Heart left ventricle (tissue), 16 donors: ENCODE data around the gene TMEM41A. TPM values are rescaled to one million over a fixed set of nuclear protein-coding genes. Genes with fewer than 3 reads are reported as not detected.

Experiments
- ATAC-seq, 4 donors: fragments of 200-7000 bp; cut with Tn5 transposase; one replicate each; pipeline ENCODE4 v1.9.1; 2020 to 2022; ENCODE audit warnings: moderate library complexity in 4 of 4, mild to moderate bottlenecking in 3 of 4, moderate number of reproducible peaks in 1 of 4
- DNase-seq, 5 donors: peaks; one replicate each; pipeline ENCODE4 v3.0.0-alpha.2; 2020
- H3K27ac ChIP-seq, 12 donors: fragments of 200-600 bp; sonication (generic) in 4 of 12; one replicate each; pipeline versions ENCODE4 v1.5.0 to v1.8.0; 2016 to 2022; ENCODE audit warnings: mild to moderate bottlenecking in 2 of 12
- H3K27me3 ChIP-seq, 9 donors: fragments of 200-600 bp; sonication (generic) in 2 of 9; one replicate each; pipeline versions ENCODE4 v1.5.1 to v1.8.0; 2016 to 2022; ENCODE audit warnings: mild to moderate bottlenecking in 3 of 9
- H3K36me3 ChIP-seq, 9 donors: fragments of 200-600 bp; sonication (generic) in 2 of 9; one replicate each; pipeline versions ENCODE4 v1.5.0 to v1.8.0; 2018 to 2022; ENCODE audit warnings: mild to moderate bottlenecking in 2 of 9
- H3K4me1 ChIP-seq, 12 donors: fragments of 200-600 bp; sonication (generic) in 4 of 12; one replicate each; pipeline versions ENCODE4 v1.5.0 to v1.8.0; 2016 to 2022; ENCODE audit warnings: mild to moderate bottlenecking in 3 of 12
- H3K4me3 ChIP-seq, 12 donors: fragments of 200-600 bp; sonication (generic) in 4 of 12; one replicate each; pipeline versions ENCODE4 v1.5.0 to v1.8.0; 2017 to 2022; ENCODE audit warnings: mild to moderate bottlenecking in 9 of 12, moderate library complexity in 4 of 12
- H3K9me3 ChIP-seq, 12 donors: fragments of 200-600 bp; sonication (generic) in 4 of 12; one replicate each; pipeline versions ENCODE4 v1.5.0 to v1.8.0; 2016 to 2022; ENCODE audit warnings: mild to moderate bottlenecking in 1 of 12
- POLR2A ChIP-seq, 2 donors: fragments of 450-650 bp; IDR thresholded peaks; one replicate each; pipeline ENCODE4 v1.6.1; 2017; ENCODE audit warnings: antibody characterized with exemption in 2 of 2, mild to moderate bottlenecking in 2 of 2, moderate library complexity in 2 of 2
- WGBS, 4 donors: extraction: QIAGEN DNeasy Blood & Tissue Kit in 2 of 4; methylation state at CpG; one replicate each; pipeline versions ENCODE4 v1.1.5 to v1.1.7; 2013 to 2018; 5-methylcytosine and 5-hydroxymethylcytosine counted together
- intact Hi-C, 10 donors: fragments of 100-400 bp; cut with DNase I; formaldehyde crosslinking; loops; one replicate each; pipeline versions ENCODE4 v1.11.1 to v1.14.2; 2022
- long read RNA-seq, 3 donors: library from polyadenylated mRNA; unstranded; transcript quantifications; one replicate each; pipeline ENCODE4 v2.0.0, GENCODE V29; 2020 to 2021
- polyA plus RNA-seq, 2 donors: library from polyadenylated mRNA; stranded (reverse); fragments of 200-250 nt; gene quantifications; one replicate each; pipeline ENCODE4 v1.2.3, GENCODE V29; 2013
- total RNA-seq, 9 donors: library from RNA; depleted of rRNA in 2 of 9; stranded (reverse); fragments of >200 nt in 2 of 9; fragmentation: NEBNext Ultra II Directional in 3 of 9; extraction: Animal tissue kit (Norgen Biotek cat#: 25700) in 3 of 9; gene quantifications; one replicate each; pipeline versions ENCODE4 v1.1.0 to v1.2.4, GENCODE V29; 2016 to 2023
- TF ChIP-seq, protein P1 (sequence below), 12 donors: fragments of 200-600 bp; sonication (generic) in 4 of 12; IDR thresholded peaks; one replicate each; pipeline versions ENCODE4 v1.5.0 to v1.8.0; 2018 to 2022; ENCODE audit warnings: antibody characterized with exemption in 12 of 12, mild to moderate bottlenecking in 5 of 12
- donor health status: ischemic (EF 13 %, LVEDD 7.1; RV severe dilation, severe dysfunction).
- donor health status: healthy with polysubstance abuse.
- donor health status: DM: no; HTN: yes; CAD: no.
- donor health status: DM: no; HTN: no; CAD: no.
- donor health status: ischemic (EF 25% LVEDD 6.9; RV normal size, moderate dysfunction).
- donor health status: ischemic (EF 25% LVEDD 5.7; RV mildly dilated, moderate dysfunction).
- donor health status: healthy.
- donor health status: DM: yes; HTN: yes; CAD: no.
- donor health status: ischemic (EF 35%, LVEDD 5.7; RV mildly dilated, moderate dysfunction).
- donor health status: nonischemic (EF 11% LVEDD 7.7; RV severe dilation, severe dysfunction).
- donor health status: DM: yes; HTN: yes; CAD: no.
- donor health status: PGD.
- donor health status: ischemic (EF 29% LVEDD 5.4; RV normal size, mild dysfunction).
- donor health status: nonischemic (EF 23%, LVEDD 6.1; RV moderate dilation, normal function).

TMEM41A gene
- total RNA-seq (10 to 100 TPM; 10.1 to 13.5 (median 10.8) TPM), polyA plus RNA-seq (10 to 100 TPM in 1 of 2 donors, 1 to 10 TPM in 1; 6.7 to 13.5 TPM)
- long read RNA-seq, donor 1, transcript TMEM41A-203 (5 exons, 2,827 nt), result major isoform, 10 of 14 reads
- long read RNA-seq, donor 1, partial matches to known transcripts, result 0 of 14 reads
- long read RNA-seq, donor 1, other reads (novel, unspliced or antisense), result 4 of 14 reads
- long read RNA-seq, donor 2, transcript TMEM41A-203 (5 exons, 2,827 nt), result major isoform, 27 of 39 reads
- long read RNA-seq, donor 2, partial matches to known transcripts, result 1 of 39 reads
- long read RNA-seq, donor 2, other reads (novel, unspliced or antisense), result 11 of 39 reads
- long read RNA-seq, donor 3, partial matches to known transcripts, result 2 of 14 reads
- long read RNA-seq, donor 3, other reads (novel, unspliced or antisense), result 9 of 14 reads

DNA sequence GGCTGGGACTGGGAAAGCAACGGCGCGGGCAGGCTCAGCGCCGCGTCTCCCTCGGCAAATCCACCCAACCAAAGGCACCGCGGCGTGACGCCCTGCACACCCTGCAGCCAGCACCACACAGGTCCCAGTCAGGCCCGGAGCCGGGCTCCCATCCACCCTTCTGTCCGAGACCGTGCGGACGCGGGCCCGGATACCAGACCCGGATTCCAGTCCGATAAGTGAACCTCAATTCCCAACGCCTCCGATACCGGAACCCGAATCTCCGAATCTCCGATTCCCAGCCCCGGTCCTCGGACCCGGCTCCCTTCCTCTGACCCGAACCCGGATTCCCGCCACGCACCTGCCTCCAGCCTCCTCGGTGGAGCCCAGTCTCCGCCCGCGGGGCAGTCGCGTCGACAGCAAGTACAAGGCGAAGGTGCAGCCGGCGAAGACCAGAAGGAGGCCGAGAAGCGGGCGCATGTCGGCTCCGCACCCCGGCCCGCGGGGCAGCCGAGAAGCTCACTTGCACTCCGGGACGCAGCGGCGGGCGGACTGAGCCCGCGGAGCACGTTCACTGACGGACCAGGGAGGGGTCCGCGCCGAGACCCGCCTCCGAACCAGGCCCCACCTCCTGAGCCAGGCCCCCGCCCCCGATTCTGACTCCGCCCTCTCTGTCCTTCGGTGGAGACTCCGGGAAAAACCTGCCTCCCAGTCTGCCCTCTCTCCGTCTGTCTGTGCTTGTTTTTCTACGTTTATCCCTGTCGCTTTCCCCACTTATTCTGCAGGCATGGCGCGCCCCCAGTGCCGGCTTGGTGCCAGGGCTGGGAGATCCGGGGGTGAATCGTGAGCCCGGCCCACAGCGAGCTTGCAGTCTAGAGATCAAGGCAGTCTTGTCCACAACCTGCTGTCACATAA lies at the start of gene TMEM41A:
Gene TMEM41A (minus strand): TSS at position 533 of the 894 bp plus-strand sequence. CDS start 74 bp downstream, at position 459.
- intact Hi-C loops, result loop anchor here in 8 of 10 donors (1.0 to 10.0 kb wide), 5 partner anchors 23 to 216 kb away; partner anchors contain the start of genes MAP3K13 (in 1 of the 8) and SENP2 (in 1 of the 8)
- Histone ChIP-seq H3K27me3 (no peaks in the 10 kb centered on the region), H3K27ac (peak within 1 kb of the TSS; percentile 3 to 91 (median 81)), H3K4me3 (peak within 1 kb of the TSS; percentile 65 to 98 (median 83)), H3K9me3 (no peaks in the 10 kb centered on the region), H3K4me1 (peaks cover 3 to 36% (median 14%) of the 10 kb centered on the region in 12 donors), H3K36me3 (peaks cover 0 to 32% (median 30%) of the 10 kb centered on the region in 9 donors)
- TF ChIP-seq POLR2A (IDR thresholded peaks at IDR 0.05), result peak; percentile 32 to 91
- TF ChIP-seq, protein P1, sequence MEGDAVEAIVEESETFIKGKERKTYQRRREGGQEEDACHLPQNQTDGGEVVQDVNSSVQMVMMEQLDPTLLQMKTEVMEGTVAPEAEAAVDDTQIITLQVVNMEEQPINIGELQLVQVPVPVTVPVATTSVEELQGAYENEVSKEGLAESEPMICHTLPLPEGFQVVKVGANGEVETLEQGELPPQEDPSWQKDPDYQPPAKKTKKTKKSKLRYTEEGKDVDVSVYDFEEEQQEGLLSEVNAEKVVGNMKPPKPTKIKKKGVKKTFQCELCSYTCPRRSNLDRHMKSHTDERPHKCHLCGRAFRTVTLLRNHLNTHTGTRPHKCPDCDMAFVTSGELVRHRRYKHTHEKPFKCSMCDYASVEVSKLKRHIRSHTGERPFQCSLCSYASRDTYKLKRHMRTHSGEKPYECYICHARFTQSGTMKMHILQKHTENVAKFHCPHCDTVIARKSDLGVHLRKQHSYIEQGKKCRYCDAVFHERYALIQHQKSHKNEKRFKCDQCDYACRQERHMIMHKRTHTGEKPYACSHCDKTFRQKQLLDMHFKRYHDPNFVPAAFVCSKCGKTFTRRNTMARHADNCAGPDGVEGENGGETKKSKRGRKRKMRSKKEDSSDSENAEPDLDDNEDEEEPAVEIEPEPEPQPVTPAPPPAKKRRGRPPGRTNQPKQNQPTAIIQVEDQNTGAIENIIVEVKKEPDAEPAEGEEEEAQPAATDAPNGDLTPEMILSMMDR (IDR thresholded peaks at IDR 0.05), result peak in 3 of 12 donors; percentile 2 to 19 (median 13)
- DNase-seq (peak; percentile 94 to 97 (median 95)), ATAC-seq (peak; percentile 97 to 99 (median 98))
- 1% methylated on average over 25 to 82 of the region's 82 CpGs for WGBS, 4 donors

DNA sequence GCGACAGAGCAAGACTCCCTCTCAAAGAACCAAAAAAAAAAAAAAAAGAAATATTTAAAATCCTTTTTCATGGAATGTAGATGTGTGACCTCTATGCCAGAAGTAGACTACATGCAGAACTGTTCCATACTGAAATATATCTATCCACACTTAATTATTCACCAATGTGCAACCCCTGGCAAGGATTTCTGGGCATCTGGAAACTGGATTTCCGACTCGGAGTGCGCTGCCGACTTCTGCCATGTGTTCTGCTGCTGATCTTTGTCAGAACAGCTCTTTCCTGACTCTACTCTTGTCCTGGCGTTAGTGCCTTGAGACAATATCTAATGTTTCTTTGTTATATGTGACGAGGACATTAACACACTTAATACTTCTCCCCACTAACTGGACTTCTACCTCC lies 41.9 kb upstream of the TMEM41A start:
- ATAC-seq (no peak), DNase-seq (no peak)
- H3K27ac ChIP-seq, result no peak overlapping the region
- no peak overlapping the region for H3K4me3 ChIP-seq
- TF ChIP-seq, protein P1 (IDR thresholded peaks at IDR 0.05), result no peak
- TF ChIP-seq POLR2A (IDR thresholded peaks at IDR 0.05), result no peak
- H3K36me3 ChIP-seq, result no peaks in the 10 kb centered on the region
- no peaks in the 10 kb centered on the region for H3K9me3 ChIP-seq
- no peaks in the 10 kb centered on the region for H3K27me3 ChIP-seq
- H3K4me1 ChIP-seq, result peaks cover 0 to 15% (median 0%) of the 10 kb centered on the region in 12 donors
- 78 to 86% (median 82%) methylated on average over 7 of the region's 7 CpGs for WGBS, 4 donors
- intact Hi-C loops, result no loop called here

DNA sequence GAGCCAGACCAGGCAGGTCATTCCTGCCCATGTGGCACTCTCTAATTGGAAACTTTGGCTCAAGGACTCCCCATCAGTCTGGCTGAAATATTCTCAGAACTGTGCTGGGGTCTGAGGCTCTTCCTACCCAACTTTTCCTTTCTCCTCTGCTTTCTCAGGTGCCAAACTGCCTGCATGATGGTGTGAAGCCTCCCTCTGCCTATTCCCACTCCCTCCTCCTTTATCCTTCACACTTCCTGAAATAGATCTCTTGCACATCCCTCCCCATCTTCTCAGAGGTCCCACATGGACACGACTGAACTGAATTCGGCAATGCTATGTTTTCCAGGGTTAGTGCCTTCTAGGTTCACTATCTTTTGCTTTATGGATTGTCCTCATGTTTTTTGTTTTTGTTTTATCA lies 41.1 kb upstream of the TMEM41A start:
- TF ChIP-seq, protein P1 (IDR thresholded peaks at IDR 0.05), result no peak
- no peak for TF ChIP-seq POLR2A (IDR thresholded peaks at IDR 0.05)
- no peak overlapping the region for H3K27ac ChIP-seq
- no peaks in the 10 kb centered on the region for H3K9me3 ChIP-seq
- ATAC-seq, result no peak
- intact Hi-C loops, result no loop called here
- no peak overlapping the region for H3K4me3 ChIP-seq
- H3K36me3 ChIP-seq, result no peaks in the 10 kb centered on the region
- WGBS, 4 donors, result 60 to 75% (median 65%) methylated on average over 2 of the region's 2 CpGs
- peaks cover 0 to 15% (median 0%) of the 10 kb centered on the region in 12 donors for H3K4me1 ChIP-seq
- DNase-seq, result no peak
- H3K27me3 ChIP-seq, result no peaks in the 10 kb centered on the region
